Ishikawa (cell line): ENCODE results near the gene PTPRO.

Experiments used
- CREB1 ChIP-seq: IDR thresholded peaks from 2 replicates; pipeline ENCODE4 v1.6.1; 2012; ENCODE audit warnings: low read depth
- TAF1 ChIP-seq: IDR thresholded peaks from 2 replicates; pipeline ENCODE4 v1.6.1; 2012; ENCODE audit warnings: low read depth, mild to moderate bottlenecking
- TCF12 ChIP-seq: IDR thresholded peaks from 2 replicates; pipeline ENCODE4 v1.6.1; 2012; ENCODE audit warnings: low read depth
- TEAD4 ChIP-seq: IDR thresholded peaks from 2 replicates; pipeline ENCODE4 v1.6.1; 2012
- ZBTB7A ChIP-seq: IDR thresholded peaks from 2 replicates; pipeline ENCODE4 v1.6.1; 2012; ENCODE audit warnings: low read depth
- TF ChIP-seq, protein P1 (sequence below): IDR thresholded peaks from 2 replicates; pipeline ENCODE4 v1.6.1; 2012; ENCODE audit warnings: low read depth, mild to moderate bottlenecking
- TF ChIP-seq, protein P2 (sequence below): IDR thresholded peaks from 2 replicates; pipeline ENCODE4 v1.6.1; 2012

DNA sequence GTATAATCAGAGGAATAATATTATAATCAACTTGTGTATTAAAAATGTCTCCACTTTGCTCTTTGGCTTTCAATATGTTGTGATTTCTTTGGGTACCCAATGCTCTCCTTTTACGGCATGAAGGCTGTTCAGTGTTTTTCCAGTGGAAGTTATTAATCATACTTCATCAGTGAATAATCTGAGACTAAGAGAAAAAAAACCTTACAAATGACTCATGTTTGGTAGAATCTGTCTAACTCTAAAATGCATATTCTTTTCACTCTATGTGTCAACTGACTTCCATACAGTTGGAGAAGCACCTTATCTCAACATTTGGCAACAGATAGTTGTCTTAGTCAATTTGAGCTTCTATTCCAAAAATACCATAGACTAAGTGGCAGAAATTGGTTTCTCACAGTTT lies 82.2 kb downstream of the PTPRO start:
- no peak for TF ChIP-seq TEAD4
- TF ChIP-seq, protein P1, sequence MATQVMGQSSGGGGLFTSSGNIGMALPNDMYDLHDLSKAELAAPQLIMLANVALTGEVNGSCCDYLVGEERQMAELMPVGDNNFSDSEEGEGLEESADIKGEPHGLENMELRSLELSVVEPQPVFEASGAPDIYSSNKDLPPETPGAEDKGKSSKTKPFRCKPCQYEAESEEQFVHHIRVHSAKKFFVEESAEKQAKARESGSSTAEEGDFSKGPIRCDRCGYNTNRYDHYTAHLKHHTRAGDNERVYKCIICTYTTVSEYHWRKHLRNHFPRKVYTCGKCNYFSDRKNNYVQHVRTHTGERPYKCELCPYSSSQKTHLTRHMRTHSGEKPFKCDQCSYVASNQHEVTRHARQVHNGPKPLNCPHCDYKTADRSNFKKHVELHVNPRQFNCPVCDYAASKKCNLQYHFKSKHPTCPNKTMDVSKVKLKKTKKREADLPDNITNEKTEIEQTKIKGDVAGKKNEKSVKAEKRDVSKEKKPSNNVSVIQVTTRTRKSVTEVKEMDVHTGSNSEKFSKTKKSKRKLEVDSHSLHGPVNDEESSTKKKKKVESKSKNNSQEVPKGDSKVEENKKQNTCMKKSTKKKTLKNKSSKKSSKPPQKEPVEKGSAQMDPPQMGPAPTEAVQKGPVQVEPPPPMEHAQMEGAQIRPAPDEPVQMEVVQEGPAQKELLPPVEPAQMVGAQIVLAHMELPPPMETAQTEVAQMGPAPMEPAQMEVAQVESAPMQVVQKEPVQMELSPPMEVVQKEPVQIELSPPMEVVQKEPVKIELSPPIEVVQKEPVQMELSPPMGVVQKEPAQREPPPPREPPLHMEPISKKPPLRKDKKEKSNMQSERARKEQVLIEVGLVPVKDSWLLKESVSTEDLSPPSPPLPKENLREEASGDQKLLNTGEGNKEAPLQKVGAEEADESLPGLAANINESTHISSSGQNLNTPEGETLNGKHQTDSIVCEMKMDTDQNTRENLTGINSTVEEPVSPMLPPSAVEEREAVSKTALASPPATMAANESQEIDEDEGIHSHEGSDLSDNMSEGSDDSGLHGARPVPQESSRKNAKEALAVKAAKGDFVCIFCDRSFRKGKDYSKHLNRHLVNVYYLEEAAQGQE, result no peak
- TF ChIP-seq ZBTB7A, result no peak
- TF ChIP-seq, protein P2, sequence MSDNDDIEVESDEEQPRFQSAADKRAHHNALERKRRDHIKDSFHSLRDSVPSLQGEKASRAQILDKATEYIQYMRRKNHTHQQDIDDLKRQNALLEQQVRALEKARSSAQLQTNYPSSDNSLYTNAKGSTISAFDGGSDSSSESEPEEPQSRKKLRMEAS, result no peak
- no peak for TF ChIP-seq TCF12
- TF ChIP-seq TAF1, result no peak
- TF ChIP-seq CREB1, result no peak
